Activated T-cell treated with anti-CD3 and anti-CD28 coated beads, Interleukin-2, amount 50 U/mL, for 1 hour (primary cell): ENCODE results near the gene UNC45B.
"Not testable (repeated sequence)": the region's sequence is repeated elsewhere in the genome, so short reads cannot be mapped to it uniquely, and the experiment has no call there.

Experiments
- DNase-seq: peaks from one replicate; pipeline ENCODE4 v3.0.0-alpha.2; 2020

UNC45B gene

GRCh38 chr17:35170968-35171771, 23.6 kb downstream of the UNC45B start:
- DNase-seq: peak; percentile 47

- DNase-seq: no peak
These were observed 24.2 kb downstream of the UNC45B start for GRCh38 chr17:35171834-35172233.

DNA sequence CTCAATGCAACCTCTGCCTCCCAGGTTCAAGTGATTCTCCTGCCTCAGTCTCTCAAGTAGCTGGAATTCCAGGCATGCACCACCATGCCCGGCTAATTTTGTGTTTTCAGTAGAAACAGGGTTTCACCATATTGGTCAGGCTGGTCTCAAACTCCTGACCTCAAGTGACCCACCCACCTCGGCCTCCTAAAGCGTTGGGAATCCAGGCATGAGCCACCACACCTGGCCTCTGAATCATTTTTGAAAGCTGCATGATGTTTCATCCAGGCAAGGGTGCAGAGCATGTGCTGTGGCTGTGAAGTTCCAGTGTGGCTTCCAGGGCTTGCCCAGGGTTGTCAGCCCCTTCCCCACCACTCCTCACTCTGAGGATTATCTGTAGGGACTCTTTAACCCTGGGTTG, 24.7 kb downstream of the UNC45B start:
- DNase-seq: not testable (repeated sequence)

DNA sequence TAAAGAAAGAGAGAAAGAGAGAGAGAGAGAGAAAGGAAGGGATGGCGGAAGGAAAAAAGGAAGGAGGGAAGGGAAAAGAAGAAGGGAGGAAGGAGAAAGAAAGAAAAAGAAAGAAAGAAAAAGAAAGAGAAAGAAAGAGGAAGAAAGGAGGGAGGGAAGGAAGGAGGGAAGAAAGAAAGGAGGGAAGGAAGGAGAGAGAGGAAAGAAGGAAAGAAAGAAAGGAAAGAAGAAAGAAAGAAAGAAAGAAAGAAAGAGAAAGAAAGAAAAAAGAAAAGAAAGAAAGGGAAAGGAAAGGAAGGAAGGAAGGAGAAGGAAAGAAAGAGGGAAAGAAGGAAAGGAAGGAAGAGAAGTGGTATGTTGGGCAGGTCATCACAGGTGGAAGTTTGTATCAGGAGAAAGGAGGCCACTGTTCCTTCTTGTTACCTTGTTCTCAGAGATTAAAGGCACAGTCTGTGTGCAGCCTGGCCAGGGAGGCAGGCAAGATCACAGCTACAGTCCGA, 27.3 kb downstream of the UNC45B start:
- DNase-seq: no peak

DNA sequence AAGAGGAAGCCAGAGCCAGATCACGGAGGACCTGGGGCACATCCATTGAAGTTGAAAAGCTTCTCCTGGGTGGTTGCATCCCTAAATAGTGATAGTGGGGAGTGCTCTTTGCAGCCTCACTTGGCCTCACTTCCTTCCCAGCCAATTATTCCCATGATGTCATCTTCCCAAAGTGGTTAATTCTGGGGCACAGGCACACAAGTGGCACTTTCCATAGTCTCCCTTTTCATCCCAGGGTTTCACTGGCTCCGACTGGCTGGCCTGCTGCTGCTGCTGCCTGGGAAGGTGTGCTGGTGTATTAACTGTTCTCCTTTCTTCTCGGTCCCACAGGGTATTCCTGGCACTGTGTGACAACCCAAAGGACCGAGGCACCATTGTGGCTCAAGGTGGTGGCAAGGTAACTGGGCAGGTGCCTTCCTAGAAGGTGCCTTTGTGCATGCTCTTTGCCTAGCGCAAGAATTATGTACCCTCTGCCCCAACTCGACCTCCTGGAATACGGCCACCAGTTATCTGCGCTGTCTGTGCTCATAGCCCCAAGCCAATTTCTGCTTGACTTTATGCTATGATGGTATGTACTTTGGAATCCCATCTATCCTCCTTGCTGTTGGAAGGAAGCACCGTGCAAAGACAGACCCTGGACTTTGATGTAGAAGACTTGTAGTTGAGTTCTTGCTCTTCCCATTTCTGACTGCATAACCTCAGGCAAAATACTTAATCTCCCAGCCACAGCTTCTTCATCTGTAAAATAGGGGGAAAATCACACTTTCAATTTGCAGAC, 28.2 kb downstream of the UNC45B start:
- no peak for DNase-seq

GRCh38 chr17:35176897-35177296, 29.3 kb downstream of the UNC45B start:
- DNase-seq: no peak

GRCh38 chr17:35179379-35179778, 31.8 kb downstream of the UNC45B start:
- DNase-seq: not testable (repeated sequence)

GRCh38 chr17:35183332-35183731, 35.7 kb downstream of the UNC45B start:
- DNase-seq: no peak

GRCh38 chr17:35184274-35184673, 36.7 kb downstream of the UNC45B start:
- DNase-seq: no peak

- DNase-seq: no peak
These were observed 38.2 kb downstream of the UNC45B start for GRCh38 chr17:35185849-35186248.

GRCh38 chr17:35187481-35187880, 39.9 kb downstream of the UNC45B start:
- no peak for DNase-seq

- no peak for DNase-seq
These were observed 40.5 kb downstream of the UNC45B start for GRCh38 chr17:35188111-35188510.

GRCh38 chr17:35189291-35189690, 41.7 kb downstream of the UNC45B start:
- DNase-seq: no peak

- no peak for DNase-seq
These were observed 43.5 kb downstream of the UNC45B start for GRCh38 chr17:35191001-35191695.

DNA sequence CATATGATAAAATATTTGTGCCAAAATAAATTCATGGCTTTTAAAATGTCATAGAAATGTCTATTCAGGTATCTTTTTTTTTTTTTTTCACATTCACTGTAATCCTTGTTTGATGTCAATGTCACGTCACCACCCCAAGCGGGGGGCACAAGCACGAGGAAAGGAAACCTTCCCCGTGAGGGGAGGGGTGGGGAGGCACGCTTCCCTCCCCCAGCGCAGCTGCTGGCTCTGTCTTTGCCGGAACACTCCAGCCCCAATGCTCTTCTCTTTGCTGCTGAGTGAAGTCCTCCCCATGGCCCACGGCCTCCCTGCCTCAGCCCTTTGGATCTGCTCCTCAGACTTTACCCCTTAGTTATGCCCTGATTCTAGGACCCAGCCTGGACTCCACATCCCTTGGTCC, 45.1 kb downstream of the UNC45B start:
- DNase-seq: peak; percentile 59

- not testable (repeated sequence) for DNase-seq
These were observed 46.4 kb downstream of the UNC45B start, which contains the start of gene SLC35G3 for GRCh38 chr17:35194001-35194400. SLC35G3 (minus strand) TSS chr17:35194393; CDS start chr17:35194307, 86 bp downstream.

- not testable (repeated sequence) for DNase-seq
These were observed 47.4 kb downstream of the UNC45B start for GRCh38 chr17:35195062-35195461.

- not testable (repeated sequence) for DNase-seq
These were observed 55.0 kb downstream of the UNC45B start for GRCh38 chr17:35202582-35202981.

DNA sequence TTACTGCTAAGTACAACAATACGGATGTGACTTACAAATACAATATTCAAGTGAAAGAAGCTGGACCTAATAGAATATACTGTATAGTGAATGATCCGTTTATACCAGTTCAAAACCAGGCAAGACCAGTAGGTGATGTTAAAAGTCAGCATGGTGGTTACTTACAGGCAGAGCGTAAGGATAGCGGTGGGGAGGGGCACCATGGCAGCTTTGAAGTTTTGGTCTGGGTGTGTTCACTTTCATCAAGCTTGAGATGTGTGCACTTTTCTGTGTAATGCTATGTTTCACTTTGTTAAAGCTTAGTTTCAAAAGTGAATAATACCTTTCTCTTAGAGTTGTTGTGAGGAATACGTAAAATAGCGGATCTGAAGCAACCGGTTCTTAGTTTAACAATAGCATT, 63.1 kb downstream of the UNC45B start:
- DNase-seq: no peak

DNA sequence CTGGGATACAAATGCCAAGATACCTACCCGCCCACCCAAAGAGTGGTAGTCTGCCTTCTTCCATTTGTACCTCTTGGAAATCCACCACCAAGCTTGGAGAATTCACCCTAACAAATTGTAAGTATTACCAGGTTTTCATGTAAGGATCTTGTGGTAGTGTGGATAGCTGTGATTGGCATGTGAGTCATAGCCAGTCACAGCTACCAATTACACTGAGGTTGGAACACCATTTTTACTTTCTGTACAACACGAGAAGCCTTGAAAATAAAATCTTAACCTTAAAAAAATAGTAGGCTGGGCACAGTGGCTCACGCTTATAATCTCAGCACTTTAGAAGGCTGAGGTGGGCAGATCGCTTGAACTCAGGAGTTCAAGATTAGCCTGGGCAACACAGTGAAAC, 65.1 kb downstream of the UNC45B start:
- no peak for DNase-seq

DNA sequence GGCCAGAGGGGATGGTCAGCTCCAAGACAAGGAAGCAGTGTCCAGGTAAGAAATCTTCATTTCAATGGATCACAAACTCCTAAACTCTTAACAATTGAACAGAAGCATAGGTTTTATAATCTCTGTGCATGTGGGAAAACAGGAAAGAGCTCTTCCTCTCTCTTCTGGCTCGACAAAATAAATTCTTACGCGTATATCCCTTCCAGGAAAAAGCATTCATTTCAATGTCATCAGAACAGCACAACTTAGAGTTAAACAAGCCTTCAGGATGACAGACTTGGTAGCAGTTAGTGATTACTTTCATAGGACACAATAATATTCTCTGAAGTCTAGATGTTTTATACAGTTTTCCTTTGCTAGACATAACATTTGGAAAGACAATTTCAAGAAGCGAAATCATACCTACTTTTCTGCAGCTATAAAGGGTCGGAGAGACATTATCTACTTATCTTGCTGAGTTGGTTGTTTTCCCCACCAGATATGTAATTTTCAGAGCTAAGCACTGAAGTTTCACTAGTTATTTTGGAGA, 65.9 kb downstream of the UNC45B start:
- no peak for DNase-seq

- no peak for DNase-seq
These were observed 66.6 kb downstream of the UNC45B start for GRCh38 chr17:35214192-35214591.
